ENCODE results near the gene CALHM3.
"Not testable (repeated sequence)": the region's sequence is repeated elsewhere in the genome, so short reads cannot be mapped to it uniquely, and the experiment has no call there.

The CALHM3 gene

DNA sequence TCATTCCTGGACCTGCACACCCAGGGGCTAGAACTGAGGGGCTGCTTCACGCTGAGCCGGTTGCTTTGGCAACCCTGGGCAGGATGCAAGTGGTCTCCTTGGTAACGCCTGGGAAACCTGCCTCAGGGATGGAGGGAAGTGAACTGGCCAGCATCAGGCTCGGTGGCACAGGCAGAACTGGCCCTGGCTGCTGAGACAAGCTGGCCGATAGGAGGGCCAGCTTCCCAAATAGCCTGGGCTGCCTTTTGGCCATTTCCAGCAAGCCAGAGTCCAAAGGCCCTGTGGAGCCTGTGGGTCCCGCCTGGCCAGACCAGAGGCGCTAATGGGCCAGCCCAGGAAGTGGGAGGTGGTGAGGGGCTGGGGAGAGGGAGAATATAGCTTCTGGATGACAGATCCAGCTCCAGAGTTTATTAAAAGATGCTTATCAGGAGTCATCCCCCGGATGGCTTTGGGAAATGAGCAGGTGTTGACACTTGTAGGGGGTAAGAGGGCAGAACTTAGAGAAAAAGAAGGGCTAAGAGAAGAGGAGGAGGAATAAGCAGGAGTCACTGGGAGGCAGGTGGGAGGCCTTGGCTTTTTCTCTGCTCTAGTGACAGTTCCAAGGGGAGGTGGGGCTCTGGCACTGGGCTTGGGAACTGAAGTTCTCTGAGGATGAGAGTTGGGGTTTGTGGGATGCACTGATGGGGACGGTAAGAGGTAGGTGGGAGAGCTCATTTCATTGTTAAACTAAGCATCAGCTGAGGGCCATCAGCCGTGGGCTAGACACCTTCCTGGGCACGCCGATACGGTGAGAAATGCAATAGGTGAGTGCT is 24.0 kb upstream of the CALHM3 start:
- no peak for DNase-seq (ENCODE audit: low read depth in 2 of 2)

GRCh38 chr10:103501186-103501585 is 22.1 kb upstream of the CALHM3 start:
- DNase-seq (ENCODE audit: low read depth in 2 of 2), result no peak

GRCh38 chr10:103500481-103500880 is 21.4 kb upstream of the CALHM3 start:
- no peak for DNase-seq (ENCODE audit: low read depth in 2 of 2)

DNA sequence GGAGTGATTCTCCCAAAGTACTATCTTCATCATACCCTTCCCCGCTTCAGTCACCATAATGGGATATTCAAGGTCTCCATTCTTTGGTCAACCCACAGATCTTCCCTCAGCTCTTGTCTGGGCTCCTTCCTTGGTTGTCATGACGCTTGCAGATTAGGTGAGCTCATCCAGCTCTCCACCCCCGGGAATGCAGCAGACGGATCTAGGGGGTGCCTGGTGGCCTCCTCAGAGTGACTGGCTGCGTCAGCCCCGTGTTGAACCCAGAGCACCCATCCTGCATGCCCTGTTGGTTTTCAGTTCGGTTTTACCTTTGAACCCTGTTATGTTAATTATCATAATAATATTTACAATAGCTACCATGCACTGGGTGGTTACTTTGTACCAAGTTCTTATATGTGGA is 20.8 kb upstream of the CALHM3 start:
- DNase-seq (ENCODE audit: low read depth in 2 of 2), result no peak

GRCh38 chr10:103498936-103499638 is 20.0 kb upstream of the CALHM3 start:
- no peak for DNase-seq (ENCODE audit: low read depth in 2 of 2)

- DNase-seq (ENCODE audit: low read depth in 2 of 2), result no peak
Measured at GRCh38 chr10:103497161-103497915, 18.3 kb upstream of the CALHM3 start.

- no peak for DNase-seq (ENCODE audit: low read depth in 2 of 2)
Measured at GRCh38 chr10:103495321-103495720, 16.3 kb upstream of the CALHM3 start.

DNA sequence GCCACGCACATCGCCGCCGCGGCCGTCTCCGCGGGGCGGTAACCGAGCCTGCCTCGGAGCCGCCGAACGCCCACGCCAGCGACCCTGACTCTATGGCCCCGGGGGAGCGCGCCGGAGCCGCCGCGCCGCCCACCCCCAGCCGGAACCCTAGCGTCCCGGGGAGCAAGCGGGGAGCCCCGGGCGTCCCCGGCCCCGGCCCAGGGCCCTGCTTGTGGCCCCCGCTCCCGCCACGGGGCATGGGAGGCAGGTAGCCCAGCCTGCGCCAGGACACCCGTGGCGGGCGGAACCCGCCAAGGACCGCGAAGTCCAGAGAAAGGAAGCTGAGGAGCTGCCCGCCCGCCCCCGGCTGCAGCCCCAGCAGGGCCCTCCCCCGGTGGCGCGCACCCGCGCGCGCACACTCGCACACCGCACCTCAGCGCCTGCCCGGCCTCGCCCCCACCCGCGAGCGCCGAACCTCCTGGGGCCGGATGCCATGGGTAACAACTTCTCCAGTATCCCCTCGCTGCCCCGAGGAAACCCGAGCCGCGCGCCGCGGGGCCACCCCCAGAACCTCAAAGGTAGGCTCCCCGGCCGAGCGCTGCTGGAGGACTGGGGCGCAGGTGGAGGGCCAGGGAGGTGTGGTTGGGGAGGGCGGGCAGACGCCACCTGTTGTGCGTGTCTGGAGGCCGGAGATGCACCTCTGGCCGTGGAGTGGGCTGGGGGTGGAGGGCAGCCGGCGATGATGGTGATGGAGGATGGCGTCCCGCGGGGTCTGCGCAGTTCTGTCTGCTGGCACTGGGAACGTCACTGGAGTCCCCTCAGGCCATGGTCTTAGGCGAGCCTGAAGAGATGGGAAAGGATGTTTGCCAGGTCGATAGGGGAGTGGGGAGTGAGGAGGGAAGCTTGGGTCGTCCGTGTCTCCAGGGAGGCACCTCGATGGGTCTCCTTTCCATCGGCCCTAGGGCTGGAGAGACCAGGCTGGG is 15.2 kb upstream of the CALHM3 start:
- no peak for DNase-seq (ENCODE audit: low read depth in 2 of 2)

GRCh38 chr10:103493362-103493915 is 14.4 kb upstream of the CALHM3 start, which contains the start of gene NEURL1:
Gene NEURL1 (plus strand): TSS chr10:103493705. CDS start chr10:103494388, 683 bp downstream.
- DNase-seq (ENCODE audit: low read depth in 2 of 2), result no peak

- no peak for DNase-seq (ENCODE audit: low read depth in 2 of 2)
Measured at GRCh38 chr10:103492655-103493261, 13.7 kb upstream of the CALHM3 start.

GRCh38 chr10:103491729-103492364 is 12.8 kb upstream of the CALHM3 start:
- DNase-seq (ENCODE audit: low read depth in 2 of 2), result no peak

GRCh38 chr10:103490986-103491314 is 11.9 kb upstream of the CALHM3 start:
- no peak for DNase-seq (ENCODE audit: low read depth in 2 of 2)

GRCh38 chr10:103487410-103487708 is 8.3 kb upstream of the CALHM3 start:
- DNase-seq (ENCODE audit: low read depth in 2 of 2), result no peak

DNA sequence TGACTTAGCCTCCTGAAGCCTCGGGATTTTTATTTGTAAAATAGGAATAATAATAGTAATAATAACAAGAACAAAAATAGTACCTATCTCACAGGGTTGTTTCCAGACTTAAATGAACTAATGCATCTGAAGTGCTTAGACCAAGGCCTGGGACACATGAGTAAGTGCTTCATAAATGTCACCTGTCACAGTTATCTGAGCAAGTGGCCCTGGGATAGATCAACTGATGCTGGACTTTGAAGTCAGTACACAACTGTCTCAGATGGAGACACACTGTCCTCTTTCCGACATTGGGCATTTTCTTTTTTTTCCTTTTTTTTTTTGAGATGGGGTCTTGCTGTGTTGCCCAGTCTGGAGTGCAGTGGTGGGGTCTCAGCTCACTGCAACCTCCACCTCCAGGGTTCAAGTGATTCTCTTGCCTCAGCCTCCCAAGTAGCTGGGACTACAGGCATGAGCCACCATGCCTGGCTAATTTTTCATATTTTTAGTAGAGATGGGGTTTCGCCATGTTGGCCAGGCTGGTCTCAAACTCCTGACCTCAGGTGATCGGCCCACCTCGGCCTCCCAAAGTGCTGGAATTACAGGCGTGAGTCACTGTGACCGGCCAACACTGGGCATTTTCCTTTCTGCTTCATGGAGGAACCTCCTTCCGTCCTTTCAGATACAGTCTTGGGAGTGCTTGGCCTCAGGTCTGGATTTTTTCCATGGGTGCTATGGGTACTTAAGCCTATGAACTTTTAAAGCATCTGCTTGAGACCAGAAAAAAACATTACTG is 7.8 kb upstream of the CALHM3 start:
- not testable (repeated sequence) for DNase-seq (ENCODE audit: low read depth in 2 of 2)

DNA sequence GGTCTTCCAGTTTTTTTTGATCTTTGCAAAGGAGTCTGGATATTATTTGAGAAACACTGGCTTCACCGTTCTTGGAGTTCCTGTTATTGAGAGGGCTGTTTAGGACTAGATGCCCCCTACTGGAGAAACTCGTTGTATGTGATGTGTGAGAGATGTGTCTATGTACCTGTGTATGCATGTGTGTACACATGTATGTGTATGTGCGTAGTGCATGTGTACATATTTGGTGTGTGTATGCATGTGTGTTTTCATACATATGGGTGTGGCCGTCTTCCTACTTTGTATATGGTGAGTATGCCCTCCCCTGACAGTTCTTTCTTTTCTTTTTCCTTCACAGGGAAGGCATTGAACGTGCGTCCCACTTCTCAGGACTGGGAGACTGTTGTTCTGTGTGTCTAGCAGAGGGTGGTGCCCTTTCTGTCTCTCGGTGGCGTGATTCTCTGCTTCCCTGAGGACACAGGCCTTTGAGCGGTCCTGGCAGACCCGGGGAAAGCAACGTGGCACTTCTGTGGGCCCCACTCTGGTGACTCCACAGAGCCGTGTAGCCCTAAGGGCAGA is 3.0 kb upstream of the CALHM3 start:
- no peak for DNase-seq (ENCODE audit: low read depth in 2 of 2)

DNA sequence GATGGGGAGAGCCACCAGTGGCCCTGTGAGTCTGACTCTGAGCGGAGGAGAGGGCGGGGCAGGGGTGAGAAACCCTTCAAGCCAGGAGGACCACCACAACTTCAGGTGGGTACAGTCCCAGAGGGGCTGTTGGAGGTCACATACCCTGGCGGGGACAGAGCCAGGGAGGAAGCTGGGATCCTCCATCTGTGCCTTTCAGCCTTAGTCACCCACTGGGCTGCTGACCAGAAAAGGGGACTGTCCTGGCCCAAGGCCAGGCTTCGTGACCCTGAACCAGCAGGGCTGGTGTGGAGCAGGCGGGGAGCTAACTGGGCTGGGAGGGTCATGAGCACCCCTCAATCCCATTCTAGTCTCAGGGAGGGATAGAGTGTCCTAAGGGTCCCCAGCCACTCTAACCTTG is 1.5 kb upstream of the CALHM3 start:
- DNase-seq (ENCODE audit: low read depth in 2 of 2), result no peak

- DNase-seq (ENCODE audit: low read depth in 2 of 2), result no peak
Measured at GRCh38 chr10:103478671-103479070, 369 bp downstream of the CALHM3 start.

DNA sequence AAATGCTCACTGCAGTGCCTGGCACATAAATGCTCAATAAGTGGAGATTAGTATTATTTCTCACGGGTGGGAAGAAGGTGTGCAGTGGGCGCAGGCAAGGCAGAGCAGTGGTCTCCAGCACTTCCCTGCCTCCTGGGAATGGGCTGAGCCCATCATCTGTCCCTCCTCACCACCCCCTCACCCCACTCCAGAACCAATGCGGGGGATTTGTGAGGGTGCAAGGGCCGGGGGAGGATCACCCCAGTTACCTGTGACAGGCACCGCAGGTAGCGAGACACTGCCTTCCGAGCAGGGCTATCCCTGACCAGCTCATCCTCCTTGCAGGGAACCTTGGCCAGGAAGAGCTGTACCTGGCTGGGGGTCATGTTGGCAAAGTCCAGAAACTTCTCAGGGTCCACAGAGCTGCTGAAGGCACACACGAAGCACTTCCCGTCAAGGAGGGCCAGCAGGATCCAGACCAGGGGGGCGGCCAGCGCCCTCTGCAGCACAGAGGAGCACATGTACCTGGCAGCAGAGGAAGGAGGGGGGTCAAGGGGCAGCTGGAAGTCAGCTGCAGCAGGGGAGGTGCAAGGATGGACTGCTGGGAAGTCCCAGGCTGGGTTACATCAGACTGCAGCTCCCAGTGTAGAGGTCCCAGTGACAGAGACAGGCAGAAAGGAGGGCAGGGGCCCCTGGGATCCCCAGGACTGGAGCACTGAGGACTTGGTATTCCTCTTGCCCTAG is 2.8 kb downstream of the CALHM3 start:
- DNase-seq (ENCODE audit: low read depth in 2 of 2), result no peak

- no peak for DNase-seq (ENCODE audit: low read depth in 2 of 2)
Measured at GRCh38 chr10:103475437-103475836, 3.6 kb downstream of the CALHM3 start.
